ENCODE measurements around the gene COG2. TPM values are rescaled to one million over a fixed set of nuclear protein-coding genes. Genes with fewer than 3 reads are reported as not detected.
"Not testable (repeated sequence)": the region's sequence is repeated elsewhere in the genome, so short reads cannot be mapped to it uniquely, and the experiment has no call there.

Gene COG2
- polyA plus RNA-seq, 3 donors = 9.9 to 11.6 (median 10.2) TPM

DNA sequence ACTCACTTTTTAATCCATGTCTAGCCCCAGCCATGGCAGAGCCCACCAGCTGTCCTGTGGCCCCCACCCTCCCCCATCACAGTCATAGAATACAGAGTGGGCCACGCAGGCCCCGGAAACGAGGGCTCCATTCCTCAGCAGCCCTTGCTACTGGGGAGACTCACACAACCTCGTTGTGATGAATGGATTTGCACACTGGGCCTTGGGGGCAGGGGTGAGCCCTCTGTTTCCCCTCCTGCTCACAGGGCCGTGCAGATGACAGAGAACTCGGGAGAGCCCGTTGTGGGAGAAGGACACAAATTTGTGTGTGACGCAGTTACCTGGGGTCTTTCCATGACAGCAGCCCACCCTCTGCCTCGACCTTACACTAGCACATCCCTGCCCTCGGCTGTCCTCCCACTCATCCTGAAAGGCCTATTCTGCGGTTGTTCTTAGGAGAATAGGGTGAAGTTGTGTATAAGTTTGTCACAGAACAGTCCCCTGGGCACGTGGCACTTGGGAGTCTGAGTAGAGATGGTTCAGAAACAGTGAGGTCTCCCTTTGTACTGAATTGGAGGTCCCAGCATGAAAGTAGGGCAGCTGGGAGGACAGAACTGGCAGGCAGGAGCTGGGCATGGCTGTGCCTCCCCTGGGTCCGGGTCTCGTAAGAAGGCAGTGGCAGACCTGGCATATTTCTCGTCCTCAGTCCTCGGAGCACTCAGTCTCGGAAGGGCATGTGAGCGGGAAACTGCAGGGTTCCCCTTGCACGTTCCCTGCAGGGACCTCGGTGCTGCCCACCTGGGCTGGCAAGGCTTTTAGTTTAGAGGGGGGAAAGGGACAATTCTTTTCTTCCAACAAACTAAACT lies 64.8 kb downstream of the COG2 start:
- 83 to 87% (median 83%) methylated on average over 20 of the region's 20 CpGs for WGBS, 3 donors
- no peak overlapping the region for H3K27ac ChIP-seq (ENCODE audit: low read depth, low read length)

GRCh38 chr1:230707732-230708630 lies 65.7 kb downstream of the COG2 start:
- no peak overlapping the region for H3K27ac ChIP-seq (ENCODE audit: low read depth, low read length)
- 52 to 73% (median 57%) methylated on average over 22 of the region's 22 CpGs for WGBS, 3 donors

- H3K27ac ChIP-seq (ENCODE audit: low read depth, low read length) = no peak overlapping the region
- WGBS, 3 donors = 68 to 81% (median 78%) methylated on average over 16 of the region's 16 CpGs
Observed at GRCh38 chr1:230708631-230709580, 66.6 kb downstream of the COG2 start.

GRCh38 chr1:230709619-230710542 lies 67.6 kb downstream of the COG2 start:
- H3K27ac ChIP-seq (ENCODE audit: low read depth, low read length) = no peak overlapping the region
- WGBS, 3 donors = 83 to 85% (median 83%) methylated on average over 18 of the region's 18 CpGs

DNA sequence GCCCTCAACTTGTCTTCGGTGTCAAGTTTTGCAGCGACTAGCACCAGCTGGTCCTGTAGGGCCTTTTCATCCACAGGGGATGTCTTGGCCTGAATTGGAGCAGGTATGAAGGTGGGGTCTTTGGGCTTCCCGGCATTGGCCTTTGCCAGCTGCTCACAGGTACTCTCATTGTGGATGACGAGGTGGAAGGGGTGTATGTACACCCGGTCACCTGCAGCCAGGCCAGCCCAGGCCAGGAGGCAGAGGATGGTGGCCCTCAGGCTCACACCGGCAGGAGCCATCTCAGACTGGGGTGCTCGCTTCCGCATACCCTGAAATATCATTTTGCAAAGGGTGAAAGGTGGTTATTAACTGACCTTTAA lies 68.2 kb downstream of the COG2 start:
- WGBS, 3 donors = 94 to 99% (median 98%) methylated on average over 8 of the region's 8 CpGs
- H3K27ac ChIP-seq (ENCODE audit: low read depth, low read length) = no peak overlapping the region

- WGBS, 3 donors = 71 to 92% (median 83%) methylated on average over 3 of the region's 3 CpGs
- no peak overlapping the region for H3K27ac ChIP-seq (ENCODE audit: low read depth, low read length)
Observed at GRCh38 chr1:230711245-230711644, 69.0 kb downstream of the COG2 start.

- WGBS, 3 donors = 93 to 95% (median 93%) methylated on average over 17 of the region's 17 CpGs
Observed at GRCh38 chr1:230712470-230712942, 70.2 kb downstream of the COG2 start.

DNA sequence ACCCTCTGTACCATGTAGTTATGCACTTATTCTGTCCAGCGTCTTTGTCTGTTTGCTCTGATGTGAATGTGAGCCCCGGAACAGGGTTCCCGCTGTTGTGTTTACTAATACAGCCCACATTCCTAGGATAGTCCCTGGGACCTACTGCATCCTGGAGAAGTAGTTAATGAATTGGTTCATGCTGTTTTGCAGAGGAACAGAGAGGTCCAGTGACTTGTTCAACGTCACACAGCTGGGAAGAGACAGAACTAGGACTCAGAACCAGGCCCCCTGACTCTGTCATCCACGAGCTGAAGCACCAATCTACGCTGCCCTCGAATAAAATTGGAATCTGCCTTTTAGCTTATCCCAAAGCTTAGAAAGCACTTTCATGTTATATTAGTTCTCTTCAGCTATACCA lies 70.9 kb downstream of the COG2 start:
- WGBS, 3 donors = 80 to 82% (median 81%) methylated on average over 7 of the region's 7 CpGs
- H3K27ac ChIP-seq (ENCODE audit: low read depth, low read length) = no peak overlapping the region

More at GRCh38 chr1:230712470-230712942, 70.2 kb downstream of the COG2 start:
- H3K27ac ChIP-seq (ENCODE audit: low read depth, low read length) = no peak overlapping the region

DNA sequence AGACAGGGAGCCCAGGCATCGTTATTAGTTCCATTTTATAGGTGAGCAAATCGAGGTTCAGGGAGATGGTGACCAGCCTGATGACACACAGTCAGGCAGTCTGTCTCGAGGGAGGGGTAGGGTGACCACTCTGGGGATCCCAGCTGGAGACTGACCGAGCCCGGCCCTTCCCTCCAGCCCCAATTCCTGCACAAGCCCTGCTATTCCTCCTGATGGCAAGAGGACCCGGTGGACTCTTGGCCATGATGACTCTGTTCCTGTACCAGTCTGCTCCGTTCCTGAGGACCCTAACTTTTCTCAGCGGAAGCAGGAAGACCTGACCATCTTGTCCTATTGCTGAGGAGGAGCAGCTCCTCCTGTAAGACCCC lies 71.2 kb downstream of the COG2 start:
- H3K27ac ChIP-seq (ENCODE audit: low read depth, low read length) = no peak overlapping the region
- WGBS, 3 donors = 74 to 85% (median 81%) methylated on average over 8 of the region's 8 CpGs

- WGBS, 3 donors = 21 to 41% (median 26%) methylated on average over 24 of the region's 24 CpGs
- H3K27ac ChIP-seq (ENCODE audit: low read depth, low read length) = no peak within 1 kb of the TSS
Observed at GRCh38 chr1:230713915-230714764, 71.9 kb downstream of the COG2 start, which contains the start of gene AGT. TSS of gene AGT (minus strand) at chr1:230714122. CDS start at chr1:230710823, 3,299 bp downstream.

GRCh38 chr1:230715510-230715909 lies 73.2 kb downstream of the COG2 start:
- no peak overlapping the region for H3K27ac ChIP-seq (ENCODE audit: low read depth, low read length)
- WGBS, 3 donors = 84 to 92% (median 92%) methylated on average over 3 of the region's 3 CpGs

- H3K27ac ChIP-seq (ENCODE audit: low read depth, low read length) = not testable (repeated sequence)
- WGBS, 3 donors = 77 to 82% (median 80%) methylated on average over 3 of the region's 3 CpGs
Observed at GRCh38 chr1:230716453-230716852, 74.2 kb downstream of the COG2 start.

- 68 to 73% (median 70%) methylated on average over 1 of the region's 1 CpG for WGBS, 3 donors
- no peak overlapping the region for H3K27ac ChIP-seq (ENCODE audit: low read depth, low read length)
Observed at GRCh38 chr1:230717251-230717650, 75.0 kb downstream of the COG2 start.

DNA sequence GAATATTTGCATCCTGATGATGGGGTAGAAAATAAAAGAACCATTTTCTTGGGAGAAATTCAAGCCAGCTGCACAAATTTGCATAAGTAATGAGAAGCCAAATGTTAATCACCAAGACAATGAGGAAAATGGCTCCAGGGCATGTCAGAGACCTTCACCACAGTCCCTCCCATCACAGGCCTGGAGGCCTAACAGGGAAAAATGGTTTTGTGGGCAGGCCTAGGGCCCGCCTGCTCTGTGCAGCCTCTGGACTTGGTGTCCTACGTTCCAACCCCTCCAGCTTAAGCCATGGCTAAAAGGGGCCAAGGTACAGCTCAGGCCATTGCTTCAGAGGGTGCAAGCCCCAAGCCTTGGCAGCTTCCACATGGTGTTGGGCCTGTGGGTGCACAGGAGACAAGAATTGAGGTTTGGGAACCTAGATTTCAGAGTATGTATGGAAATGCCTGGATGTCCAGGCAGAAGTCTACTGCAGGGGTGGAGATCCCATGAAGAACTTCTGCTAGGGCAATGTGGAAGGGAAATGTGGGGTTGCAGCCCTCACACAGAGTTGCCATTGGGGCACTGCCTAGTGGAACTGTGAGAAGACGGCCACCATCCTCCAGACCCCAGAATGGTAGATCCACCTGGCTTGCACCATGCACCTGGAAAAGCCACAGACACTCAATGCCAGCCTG lies 79.7 kb downstream of the COG2 start:
- H3K27ac ChIP-seq (ENCODE audit: low read depth, low read length) = not testable (repeated sequence)
- WGBS, 3 donors = 93 to 96% (median 95%) methylated on average over 3 of the region's 3 CpGs

DNA sequence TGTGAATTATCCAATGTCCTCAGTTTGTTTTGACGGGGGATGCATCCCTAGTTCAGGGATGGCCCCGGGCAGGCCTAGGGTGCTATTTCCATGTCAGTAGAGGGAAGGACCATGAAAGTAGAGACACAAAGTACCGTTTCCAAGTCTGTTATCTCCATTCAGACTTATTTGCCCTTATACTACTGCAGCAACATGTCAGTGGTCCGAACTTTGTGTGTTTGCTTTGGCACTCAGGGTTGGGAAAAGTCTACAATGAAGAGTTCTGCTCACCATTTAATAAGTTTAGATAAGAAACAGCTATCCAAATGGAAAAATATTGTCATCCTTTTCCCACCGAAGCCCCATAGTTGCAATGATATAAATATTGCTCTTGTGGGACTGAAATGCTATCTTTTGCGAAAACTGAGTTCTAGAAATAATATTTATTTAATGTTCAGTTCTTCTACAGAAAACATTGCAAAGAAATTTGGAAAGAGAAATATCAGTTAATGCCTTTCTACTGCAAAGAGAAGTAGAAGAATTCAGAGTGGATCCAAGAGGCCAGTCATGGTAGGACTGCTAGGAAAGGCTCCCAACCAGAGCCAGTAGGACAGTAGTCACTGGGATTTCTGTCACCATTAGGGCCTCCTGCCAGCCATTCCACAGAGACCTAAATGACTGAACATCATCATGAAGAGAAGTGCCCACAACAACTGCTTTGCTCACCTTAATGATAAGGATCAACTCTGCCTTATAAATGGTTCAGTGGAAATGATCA lies 83.2 kb downstream of the COG2 start:
- WGBS, 3 donors = 45 to 76% (median 63%) methylated on average over 6 of the region's 6 CpGs
- H3K27ac ChIP-seq (ENCODE audit: low read depth, low read length) = no peak overlapping the region
